Lung (tissue), 12 donors: ENCODE data around the gene ADAMTS15. TPM values are rescaled to one million over a fixed set of nuclear protein-coding genes. Genes with fewer than 3 reads are reported as not detected.

Source experiments
- ATAC-seq: fragments of 200-7000 bp; cut with Tn5 transposase; one replicate; pipeline ENCODE4 v1.9.1; 2020; ENCODE audit warnings: moderate number of reproducible peaks; ENCODE audit not compliant: insufficient read depth, low FRiP score
- DNase-seq, 3 donors: peaks; one replicate each; pipeline ENCODE4 v3.0.0-alpha.2; 2013 to 2017
- H3K27ac ChIP-seq, 2 donors: one replicate each; pipeline ENCODE4 v1.5.1; 2013; ENCODE audit warnings: mild to moderate bottlenecking in 2 of 2, moderate library complexity in 2 of 2, control low read depth in 1 of 2, inconsistent platforms in 1 of 2, low read depth in 1 of 2, low read length in 1 of 2
- H3K27me3 ChIP-seq, 3 donors: one replicate each; pipeline ENCODE4 v1.5.1; 2013; ENCODE audit warnings: low read length in 2 of 3; ENCODE audit not compliant: control insufficient read depth in 3 of 3, insufficient read depth in 3 of 3
- H3K36me3 ChIP-seq, 4 donors: one replicate each; pipeline ENCODE4 v1.5.1; 2013; ENCODE audit warnings: low read length in 4 of 4, mild to moderate bottlenecking in 1 of 4, moderate library complexity in 1 of 4; ENCODE audit not compliant: control insufficient read depth in 4 of 4, insufficient read depth in 4 of 4
- H3K4me1 ChIP-seq, 5 donors: one replicate each; pipeline ENCODE4 v1.5.1; 2013; ENCODE audit warnings: low read length in 5 of 5, mild to moderate bottlenecking in 2 of 5, moderate library complexity in 1 of 5; ENCODE audit not compliant: control insufficient read depth in 5 of 5, insufficient read depth in 5 of 5
- H3K4me3 ChIP-seq: one replicate; pipeline ENCODE4 v1.5.1; 2013; ENCODE audit warnings: mild to moderate bottlenecking, control low read depth, moderate library complexity
- H3K9ac ChIP-seq, 2 donors: one replicate each; pipeline ENCODE4 v1.5.1; 2013; ENCODE audit warnings: low read length in 2 of 2, control low read depth in 1 of 2; ENCODE audit not compliant: insufficient read depth in 1 of 2
- H3K9me3 ChIP-seq, 4 donors: one replicate each; pipeline ENCODE4 v1.5.1; 2013; ENCODE audit warnings: low read length in 3 of 4, mild to moderate bottlenecking in 1 of 4, moderate library complexity in 1 of 4; ENCODE audit not compliant: control insufficient read depth in 4 of 4, insufficient read depth in 3 of 4
- WGBS, 2 donors: extraction: QIAGEN DNeasy Blood & Tissue Kit; methylation state at CpG; one replicate each; pipeline ENCODE4 v1.1.7; 2013; 5-methylcytosine and 5-hydroxymethylcytosine counted together
- polyA plus RNA-seq, 2 donors: library from polyadenylated mRNA; stranded (reverse); fragments of 200-250 nt; gene quantifications; one replicate each; pipeline ENCODE4 v1.2.1, GENCODE V29; 2013
- total RNA-seq, 2 donors: library from RNA; depleted of rRNA in 1 of 2; stranded (reverse); fragments of >200 nt in 1 of 2; gene quantifications; one replicate each; pipeline ENCODE4 v1.2.1, GENCODE V29; 2014 to 2021
- TF ChIP-seq, protein P1 (sequence below): IDR thresholded peaks from 2 replicates; pipeline ENCODE4 v1.5.1; 2012; ENCODE audit warnings: mild to moderate bottlenecking; ENCODE audit errors: control extremely low read depth, extremely low read depth
- donor health status: control.
- donor health status: control.
- donor health status: Bipolar disorder and iron deficiency.
- donor health status: healthy.
- donor health status: DM: yes; HTN: yes; CAD: no.

Gene ADAMTS15
- total and polyA plus RNA-seq, 4 donors, result 4.4 to 22.9 (median 13.3) TPM

DNA sequence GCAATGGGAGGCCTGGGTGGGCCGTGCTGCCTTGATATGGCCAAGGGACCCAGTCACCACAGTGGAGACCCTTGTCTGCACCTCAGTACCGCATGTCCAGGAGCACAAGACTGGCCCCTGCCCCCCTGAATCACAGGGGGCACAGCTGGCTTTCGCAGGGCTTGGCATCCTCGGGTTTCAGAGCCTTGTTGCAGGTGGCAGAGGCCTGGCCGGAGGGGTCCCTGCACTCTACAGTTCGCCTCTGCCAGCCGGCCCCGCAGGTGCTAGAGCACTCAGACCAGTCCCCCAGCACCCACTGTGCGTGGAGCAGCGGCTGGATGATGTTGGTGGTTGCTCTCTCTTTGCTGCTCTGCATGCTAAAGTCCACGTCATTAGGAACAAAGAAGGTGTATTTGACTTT is 43.0 kb upstream of the ADAMTS15 start:
- Histone ChIP-seq H3K27me3 (no peaks in the 10 kb centered on the region), H3K9ac (no peak overlapping the region), H3K4me1 (peaks cover 0 to 28% (median 3%) of the 10 kb centered on the region in 5 donors), H3K36me3 (no peaks in the 10 kb centered on the region), H3K9me3 (no peaks in the 10 kb centered on the region), H3K27ac (no peak overlapping the region), H3K4me3 (no peak overlapping the region)
- WGBS, 2 donors, result 93 to 95% methylated on average over 11 of the region's 11 CpGs
- ATAC-seq (no peak), DNase-seq (no peak)
- TF ChIP-seq, protein P1, sequence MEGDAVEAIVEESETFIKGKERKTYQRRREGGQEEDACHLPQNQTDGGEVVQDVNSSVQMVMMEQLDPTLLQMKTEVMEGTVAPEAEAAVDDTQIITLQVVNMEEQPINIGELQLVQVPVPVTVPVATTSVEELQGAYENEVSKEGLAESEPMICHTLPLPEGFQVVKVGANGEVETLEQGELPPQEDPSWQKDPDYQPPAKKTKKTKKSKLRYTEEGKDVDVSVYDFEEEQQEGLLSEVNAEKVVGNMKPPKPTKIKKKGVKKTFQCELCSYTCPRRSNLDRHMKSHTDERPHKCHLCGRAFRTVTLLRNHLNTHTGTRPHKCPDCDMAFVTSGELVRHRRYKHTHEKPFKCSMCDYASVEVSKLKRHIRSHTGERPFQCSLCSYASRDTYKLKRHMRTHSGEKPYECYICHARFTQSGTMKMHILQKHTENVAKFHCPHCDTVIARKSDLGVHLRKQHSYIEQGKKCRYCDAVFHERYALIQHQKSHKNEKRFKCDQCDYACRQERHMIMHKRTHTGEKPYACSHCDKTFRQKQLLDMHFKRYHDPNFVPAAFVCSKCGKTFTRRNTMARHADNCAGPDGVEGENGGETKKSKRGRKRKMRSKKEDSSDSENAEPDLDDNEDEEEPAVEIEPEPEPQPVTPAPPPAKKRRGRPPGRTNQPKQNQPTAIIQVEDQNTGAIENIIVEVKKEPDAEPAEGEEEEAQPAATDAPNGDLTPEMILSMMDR, result no peak

DNA sequence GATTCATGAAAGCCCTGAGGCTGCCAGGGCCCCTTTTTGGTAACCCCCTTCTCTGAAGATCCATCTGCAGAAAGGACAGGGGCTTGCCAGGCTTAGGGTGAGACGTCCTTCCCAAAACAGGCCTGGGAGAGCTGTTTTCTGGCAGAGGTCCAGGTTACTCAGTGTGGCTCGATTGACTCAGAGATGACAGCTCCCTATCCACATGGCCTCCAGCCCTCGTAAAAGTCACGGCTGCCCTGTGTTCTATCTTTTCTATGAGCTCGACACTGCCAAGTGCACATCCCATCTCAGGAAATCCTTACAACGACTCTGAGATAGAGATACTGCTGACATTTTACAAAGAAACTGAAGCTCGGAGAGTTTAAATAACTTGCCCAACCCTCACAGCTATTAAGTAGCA is 40.5 kb upstream of the ADAMTS15 start:
- TF ChIP-seq, protein P1, result no peak
- DNase-seq (peak in 1 of 3 donors; percentile 53), ATAC-seq (no peak)
- no peaks in the 10 kb centered on the region for H3K36me3 ChIP-seq
- WGBS, 2 donors, result 63 to 76% methylated on average over 7 of the region's 7 CpGs
- no peak overlapping the region for H3K27ac ChIP-seq
- H3K4me3 ChIP-seq, result no peak overlapping the region
- H3K4me1 ChIP-seq, result peaks cover 0 to 17% (median 3%) of the 10 kb centered on the region in 5 donors
- H3K9ac ChIP-seq, result no peak overlapping the region
- H3K27me3 ChIP-seq, result no peaks in the 10 kb centered on the region
- no peaks in the 10 kb centered on the region for H3K9me3 ChIP-seq

GRCh38 chr11:130408401-130408890 is 40.0 kb upstream of the ADAMTS15 start:
- Histone ChIP-seq H3K9me3 (no peaks in the 10 kb centered on the region), H3K27me3 (no peaks in the 10 kb centered on the region), H3K4me3 (no peak overlapping the region), H3K27ac (no peak overlapping the region), H3K4me1 (peaks cover 0 to 12% (median 2%) of the 10 kb centered on the region in 5 donors), H3K9ac (no peak overlapping the region), H3K36me3 (no peaks in the 10 kb centered on the region)
- WGBS, 2 donors, result 83 to 86% methylated on average over 18 of the region's 18 CpGs
- ATAC-seq, result no peak
- TF ChIP-seq, protein P1, result no peak
- DNase-seq, result no peak

DNA sequence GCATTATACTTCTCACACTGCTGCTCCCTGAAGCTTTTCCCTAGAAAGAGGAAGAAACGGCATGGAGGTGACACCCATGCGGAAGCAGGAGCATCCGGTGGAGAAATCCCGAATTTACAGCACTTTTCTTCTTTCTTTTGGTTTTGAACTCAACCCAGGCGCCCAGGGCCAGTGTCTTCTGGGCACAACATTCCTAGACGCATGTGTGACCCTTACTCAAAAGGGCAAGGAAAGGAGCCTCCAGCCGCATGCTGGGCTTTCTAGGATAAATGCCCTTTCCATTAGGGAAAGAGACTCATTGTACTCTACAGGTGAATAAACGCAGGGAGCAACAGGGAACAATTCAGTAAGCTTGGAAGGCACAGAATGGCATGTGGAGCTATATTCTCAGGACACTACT is 39.5 kb upstream of the ADAMTS15 start:
- Histone ChIP-seq H3K4me1 (peaks cover 0 to 9% (median 0%) of the 10 kb centered on the region in 5 donors), H3K27ac (no peak overlapping the region), H3K4me3 (no peak overlapping the region), H3K27me3 (no peaks in the 10 kb centered on the region), H3K9ac (no peak overlapping the region), H3K9me3 (no peaks in the 10 kb centered on the region), H3K36me3 (no peaks in the 10 kb centered on the region)
- WGBS, 2 donors, result 84 to 87% methylated on average over 8 of the region's 8 CpGs
- ATAC-seq, result no peak
- TF ChIP-seq, protein P1, result no peak
- no peak for DNase-seq
